Measurements from ENCODE around the gene PCBP3. TPM values are rescaled to one million over a fixed set of nuclear protein-coding genes. Genes with fewer than 3 reads are reported as not detected.
A peak's percentile ranks its signal among the peaks of the same experiment; 100 is the strongest.

The PCBP3 gene
- total RNA-seq, 1 experiment from 2014 or later = 10.9 TPM

DNA sequence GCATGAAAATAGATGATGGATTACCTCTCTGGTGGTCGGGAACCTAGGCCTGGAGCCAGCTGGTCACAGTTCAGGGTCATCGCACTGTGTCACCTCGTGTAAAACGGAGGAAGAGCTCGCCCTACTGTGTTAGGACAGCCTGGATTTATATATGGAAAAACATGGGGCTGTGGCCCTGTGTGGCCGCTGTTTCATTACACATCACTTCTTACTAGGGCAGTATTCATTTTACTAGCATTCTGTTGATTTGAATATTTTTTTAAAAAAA is 233.6 kb downstream of the PCBP3 start:
- Mint-ChIP-seq H3K9me3 (no peaks in the 10 kb centered on the region), H3K27me3 (ENCODE audit: low read depth) (peaks cover 4% of the 10 kb centered on the region; the same call in 1 of the 2 replicates), H3K4me1 (peaks cover 4 to 7% of the 10 kb centered on the region in 2 experiments), H3K36me3 (ENCODE audit: insufficient read depth in 1 of 3, low read depth in 3 of 3) (no peaks in the 10 kb centered on the region), H3K4me3 (peak overlapping the region in 1 of 2 experiments; percentile 0; a peak in 1 of 5 replicates), H3K27ac (peak overlapping the region in 1 of 3 experiments; percentile 60; a peak in 2 of 7 replicates)
- Histone ChIP-seq H4K8ac (replicated peaks; ENCODE audit: insufficient read length, low read depth, low read length) (no peak overlapping the region), H3K18ac (ENCODE audit: insufficient read length, low read depth, low read length) (no peak overlapping the region), H4K20me1 (ENCODE audit: control insufficient read depth, insufficient read depth, insufficient read length) (no peaks in the 10 kb centered on the region), H3K79me2 (ENCODE audit: insufficient read depth, low read length) (no peaks in the 10 kb centered on the region), H3K9me3 (ENCODE audit: control insufficient read depth, low read depth, low read length) (no peaks in the 10 kb centered on the region), H4K5ac (ENCODE audit: insufficient read length, low read depth, low read length) (no peak overlapping the region), H2BK20ac (ENCODE audit: low read depth, low read length, poor library complexity, severe bottlenecking) (no peak overlapping the region), H3K23ac (ENCODE audit: insufficient read length, low read depth, low read length) (no peak overlapping the region), H2BK12ac (ENCODE audit: insufficient read length, low read depth, low read length) (no peak overlapping the region), H2BK15ac (ENCODE audit: low read depth, low read length) (no peak overlapping the region), H3K27me3 (ENCODE audit: insufficient read depth, low read length) (no peaks in the 10 kb centered on the region), H3K4ac (ENCODE audit: low read depth, low read length) (no peak overlapping the region), H3K9ac (ENCODE audit: extremely low read depth, insufficient read length, low read length) (no peak overlapping the region), H2BK120ac (ENCODE audit: low read depth, low read length, poor library complexity, severe bottlenecking) (no peak overlapping the region), H3K27ac (ENCODE audit: insufficient read length, low read depth, low read length) (no peak overlapping the region), H4K91ac (ENCODE audit: insufficient read length, low read depth, low read length) (no peak overlapping the region), H3K4me2 (ENCODE audit: insufficient read depth, insufficient read length, low read length) (no peak overlapping the region), H3T11ph (ENCODE audit: low read length) (no peak overlapping the region), H3K79me1 (ENCODE audit: insufficient read depth, low read depth, low read length, poor library complexity, severe bottlenecking) (no peaks in the 10 kb centered on the region), H2BK5ac (ENCODE audit: insufficient read length, low read length) (no peak overlapping the region), H3K56ac (ENCODE audit: insufficient read length, low read depth, low read length) (no peak overlapping the region), H2AFZ (ENCODE audit: low read length) (no peak overlapping the region), H3K23me2 (ENCODE audit: insufficient read length, low read depth, low read length, poor library complexity, severe bottlenecking) (no peaks in the 10 kb centered on the region), H2AK5ac (ENCODE audit: insufficient read length, low read length) (no peak overlapping the region), H3K4me1 (ENCODE audit: insufficient read depth, low read length) (no peaks in the 10 kb centered on the region), H3K14ac (ENCODE audit: insufficient read depth, low read length) (no peak overlapping the region)
- WGBS (ENCODE audit: extremely low coverage, insufficient read length, low lambda C conversion rate) = no CpG with 5 or more reads among the region's 6 CpGs
- TF ChIP-seq CTCF (conservative IDR thresholded peaks at IDR 0.05) = no peak
- no peak for DNase-seq
